HG02938 (cell line): ENCODE data around the gene RANBP3.
"Not testable (repeated sequence)": the region's sequence is repeated elsewhere in the genome, so short reads cannot be mapped to it uniquely, and the experiment has no call there.

Experiments
- ATAC-seq: cut with Tn5 transposase; IDR thresholded peaks from one replicate; pipeline ENCODE4 v1.9.1; 2021; ENCODE audit warnings: mild to moderate bottlenecking, moderate library complexity; ENCODE audit not compliant: unreplicated experiment

RANBP3 gene

GRCh38 chr19:5988517-5989387 lies 10.8 kb upstream of the RANBP3 start:
- no peak for ATAC-seq

GRCh38 chr19:5987077-5987818 lies 9.3 kb upstream of the RANBP3 start:
- ATAC-seq, result no peak

GRCh38 chr19:5985837-5986236 lies 7.9 kb upstream of the RANBP3 start:
- not testable (repeated sequence) for ATAC-seq

GRCh38 chr19:5985098-5985783 lies 7.3 kb upstream of the RANBP3 start:
- ATAC-seq, result no peak

- ATAC-seq, result no peak
Observed at GRCh38 chr19:5984600-5984999, 6.7 kb upstream of the RANBP3 start.

- ATAC-seq, result no peak
Observed at GRCh38 chr19:5983367-5983955, 5.5 kb upstream of the RANBP3 start.

- ATAC-seq, result no peak
Observed at GRCh38 chr19:5978606-5979552, 939 bp upstream of the RANBP3 start.

GRCh38 chr19:5977222-5977784 lies 637 bp downstream of the RANBP3 start:
- ATAC-seq, result no peak

GRCh38 chr19:5976768-5977167 lies 1.2 kb downstream of the RANBP3 start:
- no peak for ATAC-seq

- ATAC-seq, result no peak
Observed at GRCh38 chr19:5975388-5975728, 2.6 kb downstream of the RANBP3 start.

- ATAC-seq, result no peak
Observed at GRCh38 chr19:5974721-5975387, 3.1 kb downstream of the RANBP3 start.

- no peak for ATAC-seq
Observed at GRCh38 chr19:5973867-5974635, 3.9 kb downstream of the RANBP3 start.

- ATAC-seq, result no peak
Observed at GRCh38 chr19:5973376-5973775, 4.6 kb downstream of the RANBP3 start.

GRCh38 chr19:5972355-5972731 lies 5.6 kb downstream of the RANBP3 start:
- ATAC-seq, result no peak

GRCh38 chr19:5971714-5972354 lies 6.1 kb downstream of the RANBP3 start:
- ATAC-seq, result no peak

- ATAC-seq, result no peak
Observed at GRCh38 chr19:5969476-5969875, 8.5 kb downstream of the RANBP3 start.

GRCh38 chr19:5968431-5969373 lies 9.2 kb downstream of the RANBP3 start:
- no peak for ATAC-seq
